Loucy (cell line): ENCODE measurements around the gene RIN3.

Experiments used
- H2AFZ ChIP-seq: fragments of 200-600 bp; sonication (generic); 2 replicates; pipeline ENCODE4 v1.6.0; 2016; ENCODE audit warnings: antibody characterized with exemption, mild to moderate bottlenecking, low read length, moderate library complexity
- H3F3A ChIP-seq: fragments of 200-600 bp; 2 replicates; pipeline ENCODE4 v1.6.0; 2016; ENCODE audit warnings: antibody characterized with exemption, low read depth, mild to moderate bottlenecking
- H3K27me3 ChIP-seq: fragments of 200-600 bp; sonication (generic); 2 replicates; pipeline ENCODE4 v1.6.1; 2014; ENCODE audit warnings: low read length, mild to moderate bottlenecking; ENCODE audit not compliant: insufficient read depth, poor library complexity, severe bottlenecking
- H3K36me3 ChIP-seq: fragments of 200-600 bp; sonication (generic); 2 replicates; pipeline ENCODE4 v1.6.1; 2016; ENCODE audit warnings: low read length; ENCODE audit not compliant: insufficient read depth
- H3K4me1 ChIP-seq: fragments of 200-600 bp; sonication (generic); 2 replicates; pipeline ENCODE4 v1.5.1; 2014; ENCODE audit warnings: low read length, mild to moderate bottlenecking; ENCODE audit not compliant: insufficient read depth, poor library complexity, severe bottlenecking
- H3K4me2 ChIP-seq: fragments of 200-600 bp; sonication (generic); 2 replicates; pipeline ENCODE4 v1.6.0; 2014; ENCODE audit warnings: antibody characterized with exemption, low read length, low read depth, mild to moderate bottlenecking; ENCODE audit not compliant: poor library complexity, severe bottlenecking
- H3K4me3 ChIP-seq: fragments of 200-600 bp; sonication (generic); 2 replicates; pipeline ENCODE4 v1.5.1; 2014; ENCODE audit warnings: low read length, mild to moderate bottlenecking, mixed read lengths; ENCODE audit not compliant: poor library complexity, severe bottlenecking
- H3K79me2 ChIP-seq: fragments of 200-600 bp; sonication (generic); 2 replicates; pipeline ENCODE4 v1.6.1; 2014; ENCODE audit warnings: low read length; ENCODE audit not compliant: insufficient read depth
- H3K9ac ChIP-seq: fragments of 200-600 bp; sonication (generic); 2 replicates; pipeline ENCODE4 v1.6.0; 2014; ENCODE audit warnings: mild to moderate bottlenecking, low read depth, low read length, moderate library complexity; ENCODE audit not compliant: poor library complexity, severe bottlenecking
- H3K9me2 ChIP-seq: fragments of 200-600 bp; sonication (generic); replicated peaks from 2 replicates; pipeline ENCODE4 v1.6.1; 2016; ENCODE audit warnings: low read depth, low read length, mixed read lengths
- H3K9me3 ChIP-seq: fragments of 200-600 bp; sonication (generic); 2 replicates; pipeline ENCODE4 v1.6.1; 2014; ENCODE audit warnings: mild to moderate bottlenecking, antibody characterized with exemption, low read length, low read depth; ENCODE audit not compliant: insufficient read depth
- H4K20me1 ChIP-seq: fragments of 200-600 bp; sonication (generic); 2 replicates; pipeline ENCODE4 v1.6.0; 2014; ENCODE audit warnings: antibody characterized with exemption, low read length, mild to moderate bottlenecking; ENCODE audit not compliant: insufficient read depth, poor library complexity, severe bottlenecking
- EZH2phosphoT487 ChIP-seq: fragments of 200-600 bp; IDR thresholded peaks from 2 replicates; pipeline ENCODE4 v1.6.1; 2018; ENCODE audit warnings: antibody characterized with exemption, mild to moderate bottlenecking, moderate library complexity, borderline replicate concordance
- TF ChIP-seq, protein P1 (sequence below): fragments of 200-600 bp; sonication (generic); conservative IDR thresholded peaks from 2 replicates; pipeline ENCODE4 v1.5.1; 2014; ENCODE audit warnings: mild to moderate bottlenecking, antibody characterized with exemption, low read length

RIN3 gene

DNA sequence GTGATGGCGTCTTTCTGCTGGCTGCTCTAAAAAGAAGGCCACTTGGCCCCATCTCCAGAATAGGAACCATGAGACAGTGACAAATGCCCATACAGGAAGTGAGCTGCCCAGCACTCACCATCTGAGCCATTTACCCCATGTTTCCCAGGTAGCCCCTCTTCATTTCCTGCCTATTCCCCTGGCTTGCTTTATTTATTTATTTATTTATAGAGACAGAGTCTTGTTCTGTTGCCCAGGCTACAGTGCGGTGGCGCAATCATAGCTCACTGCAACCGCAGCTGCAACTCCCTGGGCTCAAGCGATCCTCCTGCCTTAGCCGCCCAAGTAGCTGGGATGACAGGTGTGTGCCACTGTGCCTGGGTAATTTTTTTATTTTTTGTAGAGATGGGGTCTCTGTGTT, 71.2 kb downstream of the RIN3 start:
- Histone ChIP-seq H3K4me3 (peak overlapping the region; percentile 59), H2AFZ (no peak overlapping the region), H4K20me1 (peaks cover 3% of the 10 kb centered on the region), H3F3A (peaks cover 17% of the 10 kb centered on the region), H3K4me1 (peaks cover 63% of the 10 kb centered on the region), H3K27me3 (no peaks in the 10 kb centered on the region), H3K36me3 (peaks cover 36% of the 10 kb centered on the region; the same call in 1 of the 2 replicates), H3K9ac (peak overlapping the region; percentile 59), H3K9me3 (no peaks in the 10 kb centered on the region), H3K9me2 (no peaks in the 10 kb centered on the region), H3K4me2 (peak overlapping the region; percentile 74), H3K79me2 (peaks cover 15% of the 10 kb centered on the region)
- TF ChIP-seq, protein P1, sequence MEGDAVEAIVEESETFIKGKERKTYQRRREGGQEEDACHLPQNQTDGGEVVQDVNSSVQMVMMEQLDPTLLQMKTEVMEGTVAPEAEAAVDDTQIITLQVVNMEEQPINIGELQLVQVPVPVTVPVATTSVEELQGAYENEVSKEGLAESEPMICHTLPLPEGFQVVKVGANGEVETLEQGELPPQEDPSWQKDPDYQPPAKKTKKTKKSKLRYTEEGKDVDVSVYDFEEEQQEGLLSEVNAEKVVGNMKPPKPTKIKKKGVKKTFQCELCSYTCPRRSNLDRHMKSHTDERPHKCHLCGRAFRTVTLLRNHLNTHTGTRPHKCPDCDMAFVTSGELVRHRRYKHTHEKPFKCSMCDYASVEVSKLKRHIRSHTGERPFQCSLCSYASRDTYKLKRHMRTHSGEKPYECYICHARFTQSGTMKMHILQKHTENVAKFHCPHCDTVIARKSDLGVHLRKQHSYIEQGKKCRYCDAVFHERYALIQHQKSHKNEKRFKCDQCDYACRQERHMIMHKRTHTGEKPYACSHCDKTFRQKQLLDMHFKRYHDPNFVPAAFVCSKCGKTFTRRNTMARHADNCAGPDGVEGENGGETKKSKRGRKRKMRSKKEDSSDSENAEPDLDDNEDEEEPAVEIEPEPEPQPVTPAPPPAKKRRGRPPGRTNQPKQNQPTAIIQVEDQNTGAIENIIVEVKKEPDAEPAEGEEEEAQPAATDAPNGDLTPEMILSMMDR: no peak
- TF ChIP-seq EZH2phosphoT487: no peak

GRCh38 chr14:92585981-92586937, 72.7 kb downstream of the RIN3 start:
- Histone ChIP-seq H3K36me3 (peaks cover 21% of the 10 kb centered on the region; the same call in 1 of the 2 replicates), H3F3A (peaks cover 17% of the 10 kb centered on the region), H3K9me2 (no peaks in the 10 kb centered on the region), H3K4me1 (peaks cover 78% of the 10 kb centered on the region), H3K4me3 (peak overlapping the region; percentile 59), H2AFZ (no peak overlapping the region), H3K9ac (peak overlapping the region; percentile 59), H4K20me1 (peaks cover 3% of the 10 kb centered on the region), H3K79me2 (peaks cover 27% of the 10 kb centered on the region), H3K4me2 (peak overlapping the region; percentile 74), H3K27me3 (no peaks in the 10 kb centered on the region), H3K9me3 (no peaks in the 10 kb centered on the region)
- TF ChIP-seq EZH2phosphoT487: no peak
- TF ChIP-seq, protein P1: no peak

GRCh38 chr14:92586963-92587699, 73.5 kb downstream of the RIN3 start:
- Histone ChIP-seq H3K36me3 (peaks cover 14% of the 10 kb centered on the region; the same call in 1 of the 2 replicates), H3K4me2 (peak overlapping the region; percentile 74), H3K9me3 (no peaks in the 10 kb centered on the region), H3K9me2 (no peaks in the 10 kb centered on the region), H3K79me2 (peaks cover 27% of the 10 kb centered on the region), H2AFZ (no peak overlapping the region), H3K4me3 (peak overlapping the region; percentile 59), H4K20me1 (peaks cover 3% of the 10 kb centered on the region), H3K27me3 (no peaks in the 10 kb centered on the region), H3K9ac (peak overlapping the region; percentile 59), H3F3A (peaks cover 17% of the 10 kb centered on the region), H3K4me1 (peaks cover 71% of the 10 kb centered on the region)
- no peak for TF ChIP-seq EZH2phosphoT487
- TF ChIP-seq, protein P1: peak; percentile 41
